Esophagus squamous epithelium (tissue), 4 donors: ENCODE data around the gene CZIB.
A peak's percentile ranks its signal among the peaks of the same experiment; 100 is the strongest.

ENCODE experiments used
- POLR2A ChIP-seq, 4 donors: fragments of 450-650 bp; IDR thresholded peaks; one replicate each; pipeline ENCODE4 v1.6.1; 2017; ENCODE audit warnings: antibody characterized with exemption in 4 of 4, mild to moderate bottlenecking in 4 of 4, moderate library complexity in 3 of 4
- TF ChIP-seq, protein P1 (sequence below), 6 experiments: fragments of 450-650 bp in 4 of 6; fragments of 200-600 bp in 2 of 6; sonication (generic) in 2 of 6; IDR thresholded peaks; one replicate each; pipeline ENCODE4 v1.5.1; 2016 to 2019; ENCODE audit warnings: antibody characterized with exemption in 6 of 6, mild to moderate bottlenecking in 4 of 6, moderate library complexity in 4 of 6

DNA sequence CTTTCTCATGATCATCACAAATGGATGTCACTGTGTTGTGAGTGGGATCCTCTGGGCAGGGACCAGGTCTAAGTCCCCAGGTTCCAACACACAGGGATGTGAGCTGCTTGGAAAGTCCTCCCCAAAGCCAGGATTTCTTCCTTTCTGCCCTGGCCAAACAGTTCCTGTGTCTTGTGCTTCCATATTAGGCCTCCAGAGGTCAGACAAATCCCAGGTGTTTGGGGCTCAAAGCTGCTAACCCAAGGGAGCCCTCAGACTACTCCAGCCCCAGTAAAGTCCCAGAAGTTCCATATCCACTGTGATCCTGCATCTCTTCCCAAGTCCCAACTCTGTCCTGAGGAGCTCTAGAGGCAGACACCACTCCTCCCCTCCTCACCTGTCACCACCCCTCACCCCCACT lies 45.6 kb upstream of the CZIB start:
- no peak for TF ChIP-seq POLR2A (IDR thresholded peaks at IDR 0.05)
- TF ChIP-seq, protein P1, sequence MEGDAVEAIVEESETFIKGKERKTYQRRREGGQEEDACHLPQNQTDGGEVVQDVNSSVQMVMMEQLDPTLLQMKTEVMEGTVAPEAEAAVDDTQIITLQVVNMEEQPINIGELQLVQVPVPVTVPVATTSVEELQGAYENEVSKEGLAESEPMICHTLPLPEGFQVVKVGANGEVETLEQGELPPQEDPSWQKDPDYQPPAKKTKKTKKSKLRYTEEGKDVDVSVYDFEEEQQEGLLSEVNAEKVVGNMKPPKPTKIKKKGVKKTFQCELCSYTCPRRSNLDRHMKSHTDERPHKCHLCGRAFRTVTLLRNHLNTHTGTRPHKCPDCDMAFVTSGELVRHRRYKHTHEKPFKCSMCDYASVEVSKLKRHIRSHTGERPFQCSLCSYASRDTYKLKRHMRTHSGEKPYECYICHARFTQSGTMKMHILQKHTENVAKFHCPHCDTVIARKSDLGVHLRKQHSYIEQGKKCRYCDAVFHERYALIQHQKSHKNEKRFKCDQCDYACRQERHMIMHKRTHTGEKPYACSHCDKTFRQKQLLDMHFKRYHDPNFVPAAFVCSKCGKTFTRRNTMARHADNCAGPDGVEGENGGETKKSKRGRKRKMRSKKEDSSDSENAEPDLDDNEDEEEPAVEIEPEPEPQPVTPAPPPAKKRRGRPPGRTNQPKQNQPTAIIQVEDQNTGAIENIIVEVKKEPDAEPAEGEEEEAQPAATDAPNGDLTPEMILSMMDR (IDR thresholded peaks at IDR 0.05): peak in 3 of 6 experiments; percentile 11 to 45 (median 17)
